ENCODE measurements around the gene SUMO3. TPM values are rescaled to one million over a fixed set of nuclear protein-coding genes. Genes with fewer than 3 reads are reported as not detected.
"Not testable (repeated sequence)": the region's sequence is repeated elsewhere in the genome, so short reads cannot be mapped to it uniquely, and the experiment has no call there.

Gene SUMO3
- total RNA-seq, 2 donors from 2014 or later: 66.5 to 66.9 TPM

DNA sequence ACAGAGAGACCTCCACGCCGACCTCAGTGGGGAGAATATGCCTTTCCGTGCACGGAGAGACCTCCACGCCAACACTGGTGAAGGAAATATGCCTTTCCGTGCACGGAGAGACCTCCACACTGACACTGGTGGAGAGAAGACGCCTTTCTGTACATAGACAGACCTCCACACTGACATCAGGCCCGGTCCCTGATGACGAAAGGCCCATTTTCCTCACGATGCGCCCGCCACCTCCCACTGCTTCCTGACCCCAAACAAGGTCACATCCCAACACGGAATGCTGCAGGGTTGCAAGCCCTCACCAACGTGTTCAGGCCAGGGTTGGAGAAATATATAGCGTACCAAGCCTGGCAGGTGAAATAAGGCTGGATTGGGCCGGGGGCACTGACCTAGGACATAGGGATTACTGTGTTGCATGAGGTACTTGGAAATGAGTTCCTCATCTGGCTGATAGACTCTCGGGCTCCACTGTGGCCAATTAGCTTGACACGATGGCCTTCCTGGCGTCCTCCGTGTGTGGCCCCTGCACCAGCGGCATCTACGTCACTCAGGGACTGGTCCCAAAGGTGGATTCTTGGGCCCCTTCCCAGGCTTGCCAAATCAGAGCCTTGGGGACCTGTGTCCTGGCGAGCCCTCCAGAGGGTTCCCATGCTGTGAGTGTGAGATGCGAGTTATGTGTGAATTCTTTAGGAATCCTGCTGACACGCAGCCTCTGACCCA, 16.5 kb upstream of the SUMO3 start:
- H3K4me1 ChIP-seq (ENCODE audit: control insufficient read depth in 1 of 2, low read depth in 2 of 2): no peaks in the 10 kb centered on the region
- H3K27ac ChIP-seq: no peak overlapping the region
- H3K4me3 ChIP-seq: no peak overlapping the region
- no peaks in the 10 kb centered on the region for H3K36me3 ChIP-seq
- no peak for DNase-seq (ENCODE audit: low spot score)
- H3K9me3 ChIP-seq: no peaks in the 10 kb centered on the region
- TF ChIP-seq, protein P1, sequence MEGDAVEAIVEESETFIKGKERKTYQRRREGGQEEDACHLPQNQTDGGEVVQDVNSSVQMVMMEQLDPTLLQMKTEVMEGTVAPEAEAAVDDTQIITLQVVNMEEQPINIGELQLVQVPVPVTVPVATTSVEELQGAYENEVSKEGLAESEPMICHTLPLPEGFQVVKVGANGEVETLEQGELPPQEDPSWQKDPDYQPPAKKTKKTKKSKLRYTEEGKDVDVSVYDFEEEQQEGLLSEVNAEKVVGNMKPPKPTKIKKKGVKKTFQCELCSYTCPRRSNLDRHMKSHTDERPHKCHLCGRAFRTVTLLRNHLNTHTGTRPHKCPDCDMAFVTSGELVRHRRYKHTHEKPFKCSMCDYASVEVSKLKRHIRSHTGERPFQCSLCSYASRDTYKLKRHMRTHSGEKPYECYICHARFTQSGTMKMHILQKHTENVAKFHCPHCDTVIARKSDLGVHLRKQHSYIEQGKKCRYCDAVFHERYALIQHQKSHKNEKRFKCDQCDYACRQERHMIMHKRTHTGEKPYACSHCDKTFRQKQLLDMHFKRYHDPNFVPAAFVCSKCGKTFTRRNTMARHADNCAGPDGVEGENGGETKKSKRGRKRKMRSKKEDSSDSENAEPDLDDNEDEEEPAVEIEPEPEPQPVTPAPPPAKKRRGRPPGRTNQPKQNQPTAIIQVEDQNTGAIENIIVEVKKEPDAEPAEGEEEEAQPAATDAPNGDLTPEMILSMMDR (IDR thresholded peaks at IDR 0.05): no peak
- no peaks in the 10 kb centered on the region for H3K27me3 ChIP-seq (replicated peaks; ENCODE audit: insufficient read depth)
- no peak for ATAC-seq (ENCODE audit: insufficient number of reproducible peaks, low FRiP score, low read depth)

DNA sequence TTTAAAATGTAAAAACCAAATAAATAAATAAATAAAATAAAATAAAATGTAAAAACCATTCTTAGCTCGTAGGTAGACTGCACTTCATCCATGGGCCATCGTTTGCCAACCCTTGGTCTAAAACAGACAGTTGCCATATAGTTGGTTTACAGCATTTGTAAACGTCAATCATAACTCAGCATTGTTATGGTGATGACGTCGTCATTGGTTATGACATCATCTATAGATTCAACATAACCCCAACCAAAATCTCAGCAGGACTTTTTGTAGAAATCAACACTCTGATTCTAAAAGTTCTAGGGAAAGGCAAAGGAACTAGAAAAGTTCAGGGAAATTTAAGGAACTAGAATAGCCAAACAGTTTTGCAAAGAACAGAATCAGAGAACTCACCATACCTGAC, 15.8 kb upstream of the SUMO3 start:
- Histone ChIP-seq H3K9me3 (peaks cover 3% of the 10 kb centered on the region), H3K27me3 (replicated peaks; ENCODE audit: insufficient read depth) (no peaks in the 10 kb centered on the region), H3K36me3 (no peaks in the 10 kb centered on the region), H3K4me3 (no peak overlapping the region), H3K4me1 (ENCODE audit: control insufficient read depth in 1 of 2, low read depth in 2 of 2) (no peaks in the 10 kb centered on the region), H3K27ac (no peak overlapping the region)
- ATAC-seq (ENCODE audit: insufficient number of reproducible peaks, low FRiP score, low read depth) (no peak), DNase-seq (ENCODE audit: low spot score) (no peak)
- TF ChIP-seq, protein P1 (IDR thresholded peaks at IDR 0.05): no peak

DNA sequence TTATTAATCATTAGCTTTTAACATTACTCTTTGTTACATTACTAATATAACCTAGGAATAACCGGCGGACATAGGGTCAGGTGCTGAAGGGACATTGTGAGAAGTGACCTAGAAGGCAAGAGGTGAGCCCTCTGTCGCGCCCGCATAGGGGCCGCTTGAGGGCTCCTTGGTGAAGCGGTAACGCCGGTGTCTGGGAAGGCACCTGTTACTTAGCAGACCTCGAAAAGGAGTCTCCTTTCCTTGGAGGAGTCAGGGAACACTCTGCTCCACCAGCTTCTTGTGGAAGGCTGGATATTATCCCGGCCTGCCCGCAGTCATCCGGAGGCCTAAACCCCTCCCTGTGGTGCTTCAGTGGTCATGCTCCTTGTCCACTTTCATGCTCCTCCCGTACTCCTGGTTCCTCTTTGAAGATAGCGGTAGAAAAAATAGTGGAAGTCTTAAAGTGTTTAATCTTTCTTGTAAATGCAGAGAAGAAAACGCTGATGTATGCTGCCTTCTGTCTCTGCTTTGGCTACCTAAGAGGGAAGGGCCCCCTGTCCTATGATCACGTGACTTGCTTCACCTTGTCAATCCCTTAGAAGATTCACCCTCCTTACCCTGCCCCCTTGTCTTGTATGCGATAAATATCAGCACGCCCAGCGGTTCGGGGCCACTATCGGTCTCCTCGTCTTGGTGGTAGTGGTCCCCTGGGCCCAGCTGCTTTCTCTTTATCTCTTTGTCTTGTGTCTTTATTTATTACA, 14.8 kb upstream of the SUMO3 start:
- not testable (repeated sequence) for H3K27me3 ChIP-seq (replicated peaks; ENCODE audit: insufficient read depth); H3K36me3 ChIP-seq; ATAC-seq (ENCODE audit: insufficient number of reproducible peaks, low FRiP score, low read depth); H3K4me3 ChIP-seq; DNase-seq (ENCODE audit: low spot score); H3K4me1 ChIP-seq (ENCODE audit: control insufficient read depth in 1 of 2, low read depth in 2 of 2); H3K9me3 ChIP-seq; H3K27ac ChIP-seq

DNA sequence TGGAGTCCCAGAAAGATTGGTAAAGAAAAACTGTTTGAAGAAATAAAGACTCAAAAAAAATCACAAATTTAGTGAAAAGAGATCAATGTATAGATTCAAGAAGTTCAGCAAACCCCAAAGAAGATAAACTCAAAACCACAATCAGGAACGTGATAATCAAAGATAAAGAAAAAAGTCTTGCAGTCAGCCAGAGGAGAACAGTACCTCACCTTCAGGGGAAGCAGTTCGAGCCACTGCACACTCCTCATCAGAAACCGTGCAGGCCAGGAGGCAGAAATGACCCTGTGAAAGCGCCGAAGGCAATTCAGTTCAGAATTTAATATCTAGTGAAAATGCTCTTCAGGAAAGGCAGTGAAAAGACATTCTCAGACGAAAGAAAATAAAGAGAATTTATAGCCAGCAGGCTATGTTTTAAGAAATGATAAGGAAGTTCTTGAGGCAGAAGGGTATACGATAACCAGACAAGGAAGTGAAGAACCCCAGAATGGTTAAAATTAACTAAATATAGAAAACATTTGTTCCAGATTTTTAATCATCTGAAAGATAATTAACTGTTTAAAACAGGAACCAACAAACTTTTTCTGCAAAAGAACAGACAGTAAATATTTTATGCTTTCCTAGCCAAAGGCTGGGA, 13.5 kb upstream of the SUMO3 start:
- no peak for DNase-seq (ENCODE audit: low spot score)
- TF ChIP-seq, protein P1 (IDR thresholded peaks at IDR 0.05): no peak
- Histone ChIP-seq H3K36me3 (no peaks in the 10 kb centered on the region), H3K27ac (no peak overlapping the region), H3K27me3 (replicated peaks; ENCODE audit: insufficient read depth) (no peaks in the 10 kb centered on the region), H3K4me1 (ENCODE audit: control insufficient read depth in 1 of 2, low read depth in 2 of 2) (no peaks in the 10 kb centered on the region), H3K9me3 (peaks cover 9% of the 10 kb centered on the region), H3K4me3 (no peak overlapping the region)
- ATAC-seq (ENCODE audit: insufficient number of reproducible peaks, low FRiP score, low read depth): no peak

DNA sequence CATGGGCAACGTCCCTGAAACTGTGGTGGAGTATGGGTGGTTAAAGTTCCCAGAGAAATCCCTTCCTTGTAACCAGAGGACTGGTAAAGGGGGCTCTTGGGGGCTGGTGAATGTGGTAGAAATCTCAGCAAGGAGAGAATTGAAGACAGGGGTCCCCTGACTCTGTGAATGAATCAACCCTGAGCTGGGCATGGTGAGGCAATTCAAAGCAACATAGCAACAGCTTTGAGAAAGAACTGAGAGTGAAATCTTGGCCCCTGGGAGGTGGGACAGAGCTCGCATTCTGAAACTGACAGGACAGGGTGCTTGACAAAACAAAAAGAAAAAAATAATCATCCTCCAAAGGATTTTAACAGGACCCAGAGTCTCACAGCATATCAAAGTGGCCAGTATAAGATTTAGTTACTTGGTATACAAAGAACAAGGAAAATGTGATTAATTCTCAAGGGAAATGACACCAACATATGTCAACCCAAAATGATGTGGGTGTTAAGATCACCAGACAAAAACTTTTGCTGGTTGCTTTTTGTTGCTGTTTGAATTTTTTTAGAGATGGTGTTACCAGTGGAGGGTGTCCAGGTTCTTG, 11.7 kb upstream of the SUMO3 start:
- DNase-seq (ENCODE audit: low spot score): no peak
- TF ChIP-seq, protein P1 (IDR thresholded peaks at IDR 0.05): no peak
- no peak overlapping the region for H3K27ac ChIP-seq

More for the DNA sequence above, 11.7 kb upstream of the SUMO3 start:
- Histone ChIP-seq H3K36me3 (no peaks in the 10 kb centered on the region), H3K4me1 (ENCODE audit: control insufficient read depth in 1 of 2, low read depth in 2 of 2) (no peaks in the 10 kb centered on the region), H3K27me3 (replicated peaks; ENCODE audit: insufficient read depth) (no peaks in the 10 kb centered on the region), H3K4me3 (no peak overlapping the region), H3K9me3 (peaks cover 9% of the 10 kb centered on the region)
- no peak for ATAC-seq (ENCODE audit: insufficient number of reproducible peaks, low FRiP score, low read depth)
